ENCODE results near the gene OBSCN. TPM values are rescaled to one million over a fixed set of nuclear protein-coding genes. Genes with fewer than 3 reads are reported as not detected.
"Not testable (repeated sequence)": the region's sequence is repeated elsewhere in the genome, so short reads cannot be mapped to it uniquely, and the experiment has no call there.

OBSCN gene
- total RNA-seq, 1 experiment from 2014 or later: 33.3 TPM

DNA sequence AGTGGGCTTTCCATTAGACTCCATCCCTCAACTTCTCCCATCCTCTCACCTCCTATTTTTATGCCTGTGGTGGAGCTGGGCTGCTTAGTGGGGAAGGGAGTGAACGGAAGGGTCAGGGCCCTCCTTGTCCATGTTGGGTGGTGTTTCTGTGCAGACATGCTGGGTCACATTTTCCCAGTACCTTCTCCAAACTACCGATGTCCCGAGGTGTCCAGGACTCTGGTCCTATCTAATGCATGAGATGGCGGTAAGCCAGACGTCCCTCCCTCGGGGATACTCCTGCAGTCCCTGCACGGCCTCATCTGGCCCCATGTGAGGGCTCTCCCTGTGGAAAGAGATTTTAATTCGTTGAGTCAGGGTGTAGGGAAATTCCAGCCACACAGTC lies 61.0 kb downstream of the OBSCN start:
- Mint-ChIP-seq H3K36me3 (ENCODE audit: insufficient read depth in 1 of 3, low read depth in 3 of 3) (peaks cover 3 to 4% (median 3%) of the 10 kb centered on the region in 3 experiments; a peak in 4 of 7 replicates), H3K27ac (no peak overlapping the region), H3K4me3 (no peak overlapping the region), H3K27me3 (ENCODE audit: low read depth) (no peaks in the 10 kb centered on the region; the same call in 1 of the 2 replicates), H3K4me1 (peaks cover 0 to 12% of the 10 kb centered on the region in 2 experiments; a peak in 2 of 4 replicates), H3K9me3 (no peaks in the 10 kb centered on the region)
- Histone ChIP-seq H3K23ac (ENCODE audit: insufficient read length, low read depth, low read length) (no peak overlapping the region), H3K9ac (ENCODE audit: extremely low read depth, insufficient read length, low read length) (no peak overlapping the region), H3K79me1 (ENCODE audit: insufficient read depth, low read depth, low read length, poor library complexity, severe bottlenecking) (no peaks in the 10 kb centered on the region), H3K27ac (ENCODE audit: insufficient read length, low read depth, low read length) (no peak overlapping the region), H3K79me2 (ENCODE audit: insufficient read depth, low read length) (no peaks in the 10 kb centered on the region), H2BK120ac (ENCODE audit: low read depth, low read length, poor library complexity, severe bottlenecking) (no peak overlapping the region), H2BK15ac (ENCODE audit: low read depth, low read length) (no peak overlapping the region), H2AFZ (ENCODE audit: low read length) (no peak overlapping the region), H3K9me3 (ENCODE audit: control insufficient read depth, low read depth, low read length) (no peaks in the 10 kb centered on the region), H3K4me2 (ENCODE audit: insufficient read depth, insufficient read length, low read length) (no peak overlapping the region), H3K56ac (ENCODE audit: insufficient read length, low read depth, low read length) (no peak overlapping the region), H4K20me1 (ENCODE audit: control insufficient read depth, insufficient read depth, insufficient read length) (no peaks in the 10 kb centered on the region), H4K91ac (ENCODE audit: insufficient read length, low read depth, low read length) (no peak overlapping the region), H3K4ac (ENCODE audit: low read depth, low read length) (no peak overlapping the region), H3T11ph (ENCODE audit: low read length) (no peak overlapping the region), H4K8ac (replicated peaks; ENCODE audit: insufficient read length, low read depth, low read length) (no peak overlapping the region), H2AK5ac (ENCODE audit: insufficient read length, low read length) (no peak overlapping the region), H3K14ac (ENCODE audit: insufficient read depth, low read length) (no peak overlapping the region), H3K4me1 (ENCODE audit: insufficient read depth, low read length) (no peaks in the 10 kb centered on the region), H3K18ac (ENCODE audit: insufficient read length, low read depth, low read length) (no peak overlapping the region), H3K27me3 (ENCODE audit: insufficient read depth, low read length) (no peaks in the 10 kb centered on the region), H4K5ac (ENCODE audit: insufficient read length, low read depth, low read length) (no peak overlapping the region), H2BK12ac (ENCODE audit: insufficient read length, low read depth, low read length) (no peak overlapping the region), H3K23me2 (ENCODE audit: insufficient read length, low read depth, low read length, poor library complexity, severe bottlenecking) (no peaks in the 10 kb centered on the region), H2BK5ac (ENCODE audit: insufficient read length, low read length) (no peak overlapping the region), H2BK20ac (ENCODE audit: low read depth, low read length, poor library complexity, severe bottlenecking) (no peak overlapping the region)
- no peak for DNase-seq
- TF ChIP-seq, protein P1, sequence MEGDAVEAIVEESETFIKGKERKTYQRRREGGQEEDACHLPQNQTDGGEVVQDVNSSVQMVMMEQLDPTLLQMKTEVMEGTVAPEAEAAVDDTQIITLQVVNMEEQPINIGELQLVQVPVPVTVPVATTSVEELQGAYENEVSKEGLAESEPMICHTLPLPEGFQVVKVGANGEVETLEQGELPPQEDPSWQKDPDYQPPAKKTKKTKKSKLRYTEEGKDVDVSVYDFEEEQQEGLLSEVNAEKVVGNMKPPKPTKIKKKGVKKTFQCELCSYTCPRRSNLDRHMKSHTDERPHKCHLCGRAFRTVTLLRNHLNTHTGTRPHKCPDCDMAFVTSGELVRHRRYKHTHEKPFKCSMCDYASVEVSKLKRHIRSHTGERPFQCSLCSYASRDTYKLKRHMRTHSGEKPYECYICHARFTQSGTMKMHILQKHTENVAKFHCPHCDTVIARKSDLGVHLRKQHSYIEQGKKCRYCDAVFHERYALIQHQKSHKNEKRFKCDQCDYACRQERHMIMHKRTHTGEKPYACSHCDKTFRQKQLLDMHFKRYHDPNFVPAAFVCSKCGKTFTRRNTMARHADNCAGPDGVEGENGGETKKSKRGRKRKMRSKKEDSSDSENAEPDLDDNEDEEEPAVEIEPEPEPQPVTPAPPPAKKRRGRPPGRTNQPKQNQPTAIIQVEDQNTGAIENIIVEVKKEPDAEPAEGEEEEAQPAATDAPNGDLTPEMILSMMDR (conservative IDR thresholded peaks at IDR 0.05): no peak
- WGBS (ENCODE audit: extremely low coverage, insufficient read length, low lambda C conversion rate): no CpG with 5 or more reads among the region's 8 CpGs

DNA sequence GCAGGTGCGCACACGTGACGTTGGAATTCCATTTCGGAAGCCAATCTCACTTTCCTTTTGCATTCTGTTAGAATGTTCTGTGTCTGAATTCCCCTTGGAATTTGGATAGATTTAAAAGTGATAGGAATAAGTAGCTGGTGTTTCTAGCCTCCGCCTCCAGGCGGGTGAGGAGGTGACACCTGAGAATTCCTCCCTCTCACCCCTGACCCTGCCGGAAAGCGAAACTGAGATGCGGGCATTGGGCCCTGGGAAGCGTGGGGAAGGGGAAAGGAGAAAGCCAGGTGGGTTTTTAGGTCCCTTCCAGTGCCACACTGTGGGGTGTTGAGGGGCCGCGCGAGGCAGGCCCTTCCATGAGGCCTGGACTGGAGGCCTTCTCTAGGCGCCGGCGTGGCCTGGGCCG lies 61.6 kb downstream of the OBSCN start:
- not testable (repeated sequence) for H3K9ac ChIP-seq (ENCODE audit: extremely low read depth, insufficient read length, low read length); H4K8ac ChIP-seq (replicated peaks; ENCODE audit: insufficient read length, low read depth, low read length); H4K5ac ChIP-seq (ENCODE audit: insufficient read length, low read depth, low read length); H3K4me2 ChIP-seq (ENCODE audit: insufficient read depth, insufficient read length, low read length); H3T11ph ChIP-seq (ENCODE audit: low read length); H3K9me3 Mint-ChIP-seq; H3K56ac ChIP-seq (ENCODE audit: insufficient read length, low read depth, low read length); H2AFZ ChIP-seq (ENCODE audit: low read length); H4K91ac ChIP-seq (ENCODE audit: insufficient read length, low read depth, low read length); H2BK120ac ChIP-seq (ENCODE audit: low read depth, low read length, poor library complexity, severe bottlenecking); H2BK12ac ChIP-seq (ENCODE audit: insufficient read length, low read depth, low read length); H3K23ac ChIP-seq (ENCODE audit: insufficient read length, low read depth, low read length); H3K79me2 ChIP-seq (ENCODE audit: insufficient read depth, low read length); H3K27ac Mint-ChIP-seq; H3K18ac ChIP-seq (ENCODE audit: insufficient read length, low read depth, low read length); H3K9me3 ChIP-seq (ENCODE audit: control insufficient read depth, low read depth, low read length); H3K4ac ChIP-seq (ENCODE audit: low read depth, low read length); H2BK5ac ChIP-seq (ENCODE audit: insufficient read length, low read length); H2AK5ac ChIP-seq (ENCODE audit: insufficient read length, low read length); H2BK15ac ChIP-seq (ENCODE audit: low read depth, low read length); H3K23me2 ChIP-seq (ENCODE audit: insufficient read length, low read depth, low read length, poor library complexity, severe bottlenecking); H3K14ac ChIP-seq (ENCODE audit: insufficient read depth, low read length); H3K4me3 Mint-ChIP-seq; H3K27ac ChIP-seq (ENCODE audit: insufficient read length, low read depth, low read length); H3K4me1 ChIP-seq (ENCODE audit: insufficient read depth, low read length); H3K27me3 Mint-ChIP-seq (ENCODE audit: low read depth); H2BK20ac ChIP-seq (ENCODE audit: low read depth, low read length, poor library complexity, severe bottlenecking); H3K36me3 Mint-ChIP-seq (ENCODE audit: insufficient read depth in 1 of 3, low read depth in 3 of 3); H3K27me3 ChIP-seq (ENCODE audit: insufficient read depth, low read length); H4K20me1 ChIP-seq (ENCODE audit: control insufficient read depth, insufficient read depth, insufficient read length); H3K79me1 ChIP-seq (ENCODE audit: insufficient read depth, low read depth, low read length, poor library complexity, severe bottlenecking)
- H3K4me1 Mint-ChIP-seq: peaks cover 0 to 12% of the 10 kb centered on the region in 2 experiments; a peak in 2 of 4 replicates
- WGBS (ENCODE audit: extremely low coverage, insufficient read length, low lambda C conversion rate): no CpG with 5 or more reads among the region's 17 CpGs
- DNase-seq: peak; percentile 11

All from H9 (cell line).